Caco-2 (cell line): ENCODE data around the gene ARMH3. TPM values are rescaled to one million over a fixed set of nuclear protein-coding genes. Genes with fewer than 3 reads are reported as not detected.
A peak's percentile ranks its signal among the peaks of the same experiment; 100 is the strongest.

Source experiments
- BruUV-seq: library from RNA; stranded (reverse); fragments of 400-500 nt; replicated peaks from 2 replicates; lab custom pipeline; 2021; lab: Mats Ljungman, UMichigan
- CTCF ChIA-PET: fragments of 300-600 bp; sonication (Branson Sonifier 250); formaldehyde crosslinking; loops from one replicate; lab custom pipeline; 2022; ENCODE audit warnings: antibody characterized with exemption; lab: Charles Lee
- POLR2A ChIA-PET: fragments of 300-600 bp; sonication (Branson Sonifier 250); formaldehyde crosslinking; loops from one replicate; lab custom pipeline; 2022; ENCODE audit warnings: antibody characterized with exemption; lab: Charles Lee
- DNase-seq, 2 experiments: peaks; one replicate each; pipeline versions ENCODE4 v3.0.0 to v3.0.0-alpha.2; 2020 to 2022
- H3K27me3 ChIP-seq: replicated peaks from 2 replicates; pipeline ENCODE4 v1.6.0; 2011; ENCODE audit warnings: low read length; ENCODE audit not compliant: control insufficient read depth, insufficient read depth
- H3K36me3 ChIP-seq: 2 replicates; pipeline ENCODE4 v1.5.1; 2011; ENCODE audit warnings: low read length; ENCODE audit not compliant: control insufficient read depth, insufficient read depth
- H3K4me1 ChIP-seq: fragments of 250-450 bp; sonication (Bioruptor Pico); 2 replicates; pipeline ENCODE4 v1.5.1; 2020; ENCODE audit warnings: mild to moderate bottlenecking
- H3K4me3 ChIP-seq: 2 replicates; pipeline ENCODE4 v1.5.1; 2011; ENCODE audit warnings: low read depth, mild to moderate bottlenecking, control low read depth, low read length
- H3K9me3 ChIP-seq: fragments of 250-450 bp; sonication (Bioruptor Pico); 2 replicates; pipeline ENCODE4 v1.5.1; 2020; ENCODE audit warnings: mild to moderate bottlenecking, moderate library complexity
- H3K27ac Mint-ChIP-seq: one replicate; pipeline ENCODE4 v1.8.0; 2022; ENCODE audit warnings: mixed read lengths; ENCODE audit not compliant: unreplicated experiment
- H3K27me3 Mint-ChIP-seq: one replicate; pipeline ENCODE4 v1.8.0; 2022; ENCODE audit warnings: mixed read lengths; ENCODE audit not compliant: insufficient read depth, unreplicated experiment
- H3K36me3 Mint-ChIP-seq: one replicate; pipeline ENCODE4 v1.8.0; 2022; ENCODE audit warnings: mild to moderate bottlenecking, mixed read lengths; ENCODE audit not compliant: insufficient read depth, unreplicated experiment
- H3K4me1 Mint-ChIP-seq: one replicate; pipeline ENCODE4 v1.8.0; 2022; ENCODE audit warnings: low read depth, mixed read lengths; ENCODE audit not compliant: unreplicated experiment
- H3K4me3 Mint-ChIP-seq: one replicate; pipeline ENCODE4 v1.8.0; 2022; ENCODE audit warnings: mild to moderate bottlenecking, moderate library complexity, mixed read lengths; ENCODE audit not compliant: unreplicated experiment
- H3K9me3 Mint-ChIP-seq: one replicate; pipeline ENCODE4 v1.8.0; 2022; ENCODE audit warnings: mixed read lengths; ENCODE audit not compliant: unreplicated experiment
- intact Hi-C: fragments of 100-400 bp; cut with micrococcal nuclease; formaldehyde crosslinking; loops from one replicate; pipeline ENCODE4 v1.10.0; 2022; ENCODE audit not compliant: unreplicated experiment
- total RNA-seq: library from RNA; stranded (reverse); gene quantifications from 2 replicates; pipeline ENCODE4 v1.2.3, GENCODE V29; 2022
- TF ChIP-seq, protein P1 (sequence below), 2 experiments: fragments of 200-600 bp in 1 of 2; IDR thresholded peaks; 1 replicate in 1 of 2; 2 replicates in 1 of 2; pipeline versions ENCODE4 v1.5.1 to v1.8.0; 2011 to 2022; ENCODE audit warnings: antibody characterized with exemption in 1 of 2, control low read depth in 1 of 2, inconsistent platforms in 1 of 2, low read depth in 1 of 2, low read length in 1 of 2, mild to moderate bottlenecking in 1 of 2, moderate library complexity in 1 of 2; ENCODE audit not compliant: insufficient read depth in 1 of 2, severe bottlenecking in 1 of 2, unreplicated experiment in 1 of 2

ARMH3 gene
- total RNA-seq, 1 experiment from 2014 or later: 17.4 TPM

DNA sequence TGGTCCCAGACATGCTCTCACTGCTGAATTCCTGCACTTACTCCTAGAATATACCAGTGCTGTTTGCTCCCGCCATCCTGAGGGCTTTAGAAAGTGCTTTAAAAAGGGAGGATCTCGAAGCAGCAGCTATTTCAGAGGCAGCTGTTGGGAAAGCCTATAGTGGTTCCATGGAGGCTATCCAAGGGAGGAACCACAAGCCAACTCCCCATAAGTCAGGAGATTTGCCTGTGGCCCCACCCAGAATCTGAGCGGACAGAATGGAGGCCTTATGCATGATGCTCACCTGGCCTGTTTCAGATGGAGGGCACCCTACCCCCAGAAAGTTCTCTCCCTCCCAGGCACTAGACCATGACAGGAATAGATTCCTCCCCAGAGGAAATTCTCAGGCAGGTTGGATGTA lies 210.1 kb downstream of the ARMH3 start:
- DNase-seq: no peak
- CTCF ChIA-PET: no interaction called here
- Mint-ChIP-seq H3K36me3 (peaks cover 8% of the 10 kb centered on the region), H3K9me3 (no peaks in the 10 kb centered on the region), H3K27me3 (no peaks in the 10 kb centered on the region), H3K4me3 (no peak overlapping the region), H3K4me1 (no peaks in the 10 kb centered on the region), H3K27ac (no peak overlapping the region)
- POLR2A ChIA-PET: interaction anchor here (0.6 kb wide), 2 partner anchors 30 to 995 kb away, joined by 5 to 12 read pairs; no protein-coding TSS in a partner anchor
- H3K36me3 ChIP-seq: no peaks in the 10 kb centered on the region; the same call in 1 of the 2 replicates
- no peaks in the 10 kb centered on the region for H3K9me3 ChIP-seq
- H3K27me3 ChIP-seq: no peaks in the 10 kb centered on the region
- intact Hi-C loops: no loop called here
- TF ChIP-seq, protein P1, sequence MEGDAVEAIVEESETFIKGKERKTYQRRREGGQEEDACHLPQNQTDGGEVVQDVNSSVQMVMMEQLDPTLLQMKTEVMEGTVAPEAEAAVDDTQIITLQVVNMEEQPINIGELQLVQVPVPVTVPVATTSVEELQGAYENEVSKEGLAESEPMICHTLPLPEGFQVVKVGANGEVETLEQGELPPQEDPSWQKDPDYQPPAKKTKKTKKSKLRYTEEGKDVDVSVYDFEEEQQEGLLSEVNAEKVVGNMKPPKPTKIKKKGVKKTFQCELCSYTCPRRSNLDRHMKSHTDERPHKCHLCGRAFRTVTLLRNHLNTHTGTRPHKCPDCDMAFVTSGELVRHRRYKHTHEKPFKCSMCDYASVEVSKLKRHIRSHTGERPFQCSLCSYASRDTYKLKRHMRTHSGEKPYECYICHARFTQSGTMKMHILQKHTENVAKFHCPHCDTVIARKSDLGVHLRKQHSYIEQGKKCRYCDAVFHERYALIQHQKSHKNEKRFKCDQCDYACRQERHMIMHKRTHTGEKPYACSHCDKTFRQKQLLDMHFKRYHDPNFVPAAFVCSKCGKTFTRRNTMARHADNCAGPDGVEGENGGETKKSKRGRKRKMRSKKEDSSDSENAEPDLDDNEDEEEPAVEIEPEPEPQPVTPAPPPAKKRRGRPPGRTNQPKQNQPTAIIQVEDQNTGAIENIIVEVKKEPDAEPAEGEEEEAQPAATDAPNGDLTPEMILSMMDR (IDR thresholded peaks at IDR 0.05; ENCODE audit: insufficient read depth in 1 of 2, low read depth in 1 of 2, low read length in 1 of 2, severe bottlenecking in 1 of 2, unreplicated experiment in 1 of 2): no peak
- no TSS peak for BruUV-seq
- H3K4me3 ChIP-seq: no peak overlapping the region
- no peaks in the 10 kb centered on the region for H3K4me1 ChIP-seq

DNA sequence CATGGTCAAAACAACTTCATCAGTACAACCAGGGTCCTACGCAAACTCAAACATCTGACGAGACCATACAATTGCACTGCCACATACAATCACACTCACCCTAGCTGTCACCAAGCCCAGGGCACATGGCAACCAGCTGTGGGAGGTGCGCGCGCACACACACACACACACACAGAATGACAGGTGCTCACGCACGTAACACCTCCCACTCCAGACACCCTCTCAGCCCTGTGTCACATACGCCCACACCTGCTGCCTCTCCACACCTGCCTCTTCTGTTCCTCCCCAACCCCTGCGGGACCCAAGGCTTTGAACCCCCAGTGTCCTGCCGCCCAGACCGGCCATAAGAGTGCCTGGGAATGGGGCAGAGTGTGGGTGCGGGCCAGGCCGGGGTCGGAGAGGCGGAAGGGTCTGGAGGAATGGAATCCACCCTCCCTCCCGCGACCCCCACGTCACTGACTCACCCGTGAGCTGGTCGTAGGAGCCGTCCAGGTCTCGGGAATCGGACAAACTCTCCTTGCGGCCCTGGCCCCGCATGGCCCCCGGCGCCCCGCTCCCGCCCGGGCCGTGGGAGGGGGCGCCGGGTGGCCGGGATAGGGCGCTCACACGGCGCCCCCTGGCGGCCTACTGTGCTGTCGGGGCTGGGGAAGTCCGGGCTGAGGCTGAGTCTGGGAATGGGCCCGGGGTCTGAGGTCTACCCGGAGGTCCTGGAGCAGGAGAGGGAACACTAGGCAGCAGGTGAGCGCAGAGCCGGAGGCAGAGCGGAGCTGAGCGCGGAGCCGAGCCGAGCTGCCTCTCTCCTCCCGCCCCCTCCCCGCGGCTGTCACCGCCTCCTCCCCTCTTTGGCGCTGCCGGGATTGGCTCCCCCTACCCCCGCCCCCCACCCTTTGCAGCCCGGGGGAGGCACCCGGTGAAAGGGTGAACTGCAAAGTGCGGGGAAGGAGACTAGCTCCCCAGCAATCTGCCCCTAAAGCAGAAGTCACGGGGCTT lies 212.6 kb downstream of the ARMH3 start, which contains the start of gene KCNIP2:
Gene KCNIP2 (minus strand): TSS at position 769 of the 990 bp plus-strand sequence. CDS start 232 bp downstream, at position 537.
- Mint-ChIP-seq H3K9me3 (no peaks in the 10 kb centered on the region), H3K4me1 (peaks cover 2% of the 10 kb centered on the region), H3K36me3 (peaks cover 12% of the 10 kb centered on the region), H3K27ac (peak within 1 kb of the TSS; percentile 54), H3K27me3 (no peaks in the 10 kb centered on the region), H3K4me3 (no peak within 1 kb of the TSS)
- TF ChIP-seq, protein P1 (IDR thresholded peaks at IDR 0.05; ENCODE audit: insufficient read depth in 1 of 2, low read depth in 1 of 2, low read length in 1 of 2, severe bottlenecking in 1 of 2, unreplicated experiment in 1 of 2): no peak
- no TSS peak for BruUV-seq
- ChIA-PET POLR2A (no interaction called here), CTCF (interaction anchor here (0.5 kb wide), 1 partner anchor 217 kb away, joined by 3 read pairs; no protein-coding TSS in a partner anchor)
- no peaks in the 10 kb centered on the region for H3K9me3 ChIP-seq
- H3K4me1 ChIP-seq: peaks cover 7% of the 10 kb centered on the region
- no peaks in the 10 kb centered on the region for H3K27me3 ChIP-seq
- peak in 1 of 2 experiments; percentile 9 for DNase-seq
- intact Hi-C loops: no loop called here
- H3K4me3 ChIP-seq: no peak within 1 kb of the TSS
- no peaks in the 10 kb centered on the region; the same call in 1 of the 2 replicates for H3K36me3 ChIP-seq

DNA sequence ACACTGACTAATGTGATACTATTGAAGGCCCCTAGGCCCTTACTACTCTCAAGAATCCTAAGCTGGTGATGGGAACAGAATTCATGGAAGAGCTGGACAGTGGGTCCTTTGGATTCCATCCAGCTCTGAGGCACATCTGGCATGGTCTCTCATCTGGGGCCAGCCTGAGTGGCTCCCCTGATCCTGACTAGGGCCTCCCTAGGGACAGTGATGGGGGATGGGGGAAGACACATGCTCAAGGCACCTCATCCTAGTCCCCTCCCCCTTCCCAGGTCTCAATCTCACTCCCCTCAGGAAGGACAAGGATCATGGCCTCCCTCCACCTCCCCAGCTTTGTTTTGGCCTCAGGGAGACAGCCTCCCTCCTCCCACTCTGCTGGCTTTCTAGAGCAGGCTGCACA lies 214.1 kb downstream of the ARMH3 start:
- Histone ChIP-seq H3K4me3 (no peak overlapping the region), H3K9me3 (no peaks in the 10 kb centered on the region), H3K36me3 (no peaks in the 10 kb centered on the region; the same call in 1 of the 2 replicates), H3K4me1 (peaks cover 22% of the 10 kb centered on the region), H3K27me3 (no peaks in the 10 kb centered on the region)
- BruUV-seq: no TSS peak
- Mint-ChIP-seq H3K27ac (no peak overlapping the region), H3K4me3 (no peak overlapping the region), H3K9me3 (no peaks in the 10 kb centered on the region), H3K36me3 (peaks cover 12% of the 10 kb centered on the region), H3K27me3 (no peaks in the 10 kb centered on the region), H3K4me1 (peaks cover 10% of the 10 kb centered on the region)
- TF ChIP-seq, protein P1 (IDR thresholded peaks at IDR 0.05; ENCODE audit: insufficient read depth in 1 of 2, low read depth in 1 of 2, low read length in 1 of 2, severe bottlenecking in 1 of 2, unreplicated experiment in 1 of 2): no peak
- POLR2A ChIA-PET: no interaction called here
- DNase-seq: no peak
- intact Hi-C loops: no loop called here
- CTCF ChIA-PET: interaction anchor here (1.3 to 3.3 kb wide), 5 partner anchors 23 to 259 kb away, joined by 3 to 41 read pairs (median 14); partner anchors contain the start of gene OGA
